Lung (tissue), 12 donors: ENCODE results near the gene PKIB. TPM values are rescaled to one million over a fixed set of nuclear protein-coding genes. Genes with fewer than 3 reads are reported as not detected.

Experiments
- ATAC-seq: fragments of 200-7000 bp; cut with Tn5 transposase; one replicate; pipeline ENCODE4 v1.9.1; 2020; ENCODE audit warnings: moderate number of reproducible peaks; ENCODE audit not compliant: insufficient read depth, low FRiP score
- DNase-seq, 3 donors: peaks; one replicate each; pipeline ENCODE4 v3.0.0-alpha.2; 2013 to 2017
- H3K27ac ChIP-seq, 2 donors: one replicate each; pipeline ENCODE4 v1.5.1; 2013; ENCODE audit warnings: mild to moderate bottlenecking in 2 of 2, moderate library complexity in 2 of 2, control low read depth in 1 of 2, inconsistent platforms in 1 of 2, low read depth in 1 of 2, low read length in 1 of 2
- H3K27me3 ChIP-seq, 3 donors: one replicate each; pipeline ENCODE4 v1.5.1; 2013; ENCODE audit warnings: low read length in 2 of 3; ENCODE audit not compliant: control insufficient read depth in 3 of 3, insufficient read depth in 3 of 3
- H3K36me3 ChIP-seq, 4 donors: one replicate each; pipeline ENCODE4 v1.5.1; 2013; ENCODE audit warnings: low read length in 4 of 4, mild to moderate bottlenecking in 1 of 4, moderate library complexity in 1 of 4; ENCODE audit not compliant: control insufficient read depth in 4 of 4, insufficient read depth in 4 of 4
- H3K4me1 ChIP-seq, 5 donors: one replicate each; pipeline ENCODE4 v1.5.1; 2013; ENCODE audit warnings: low read length in 5 of 5, mild to moderate bottlenecking in 2 of 5, moderate library complexity in 1 of 5; ENCODE audit not compliant: control insufficient read depth in 5 of 5, insufficient read depth in 5 of 5
- H3K4me3 ChIP-seq: one replicate; pipeline ENCODE4 v1.5.1; 2013; ENCODE audit warnings: mild to moderate bottlenecking, control low read depth, moderate library complexity
- H3K9ac ChIP-seq, 2 donors: one replicate each; pipeline ENCODE4 v1.5.1; 2013; ENCODE audit warnings: low read length in 2 of 2, control low read depth in 1 of 2; ENCODE audit not compliant: insufficient read depth in 1 of 2
- H3K9me3 ChIP-seq, 4 donors: one replicate each; pipeline ENCODE4 v1.5.1; 2013; ENCODE audit warnings: low read length in 3 of 4, mild to moderate bottlenecking in 1 of 4, moderate library complexity in 1 of 4; ENCODE audit not compliant: control insufficient read depth in 4 of 4, insufficient read depth in 3 of 4
- WGBS, 2 donors: extraction: QIAGEN DNeasy Blood & Tissue Kit; methylation state at CpG; one replicate each; pipeline ENCODE4 v1.1.7; 2013; 5-methylcytosine and 5-hydroxymethylcytosine counted together
- polyA plus RNA-seq, 2 donors: library from polyadenylated mRNA; stranded (reverse); fragments of 200-250 nt; gene quantifications; one replicate each; pipeline ENCODE4 v1.2.1, GENCODE V29; 2013
- total RNA-seq, 2 donors: library from RNA; depleted of rRNA in 1 of 2; stranded (reverse); fragments of >200 nt in 1 of 2; gene quantifications; one replicate each; pipeline ENCODE4 v1.2.1, GENCODE V29; 2014 to 2021
- TF ChIP-seq, protein P1 (sequence below): IDR thresholded peaks from 2 replicates; pipeline ENCODE4 v1.5.1; 2012; ENCODE audit warnings: mild to moderate bottlenecking; ENCODE audit errors: control extremely low read depth, extremely low read depth
- donor health status: control.
- donor health status: control.
- donor health status: Bipolar disorder and iron deficiency.
- donor health status: healthy.
- donor health status: DM: yes; HTN: yes; CAD: no.

The PKIB gene
- total and polyA plus RNA-seq, 4 donors = 3.0 to 7.4 (median 4.9) TPM

- Histone ChIP-seq H3K9me3 (no peaks in the 10 kb centered on the region), H3K4me3 (no peak overlapping the region), H3K27me3 (no peaks in the 10 kb centered on the region), H3K36me3 (no peaks in the 10 kb centered on the region), H3K9ac (no peak overlapping the region), H3K27ac (no peak overlapping the region), H3K4me1 (no peaks in the 10 kb centered on the region)
- TF ChIP-seq, protein P1, sequence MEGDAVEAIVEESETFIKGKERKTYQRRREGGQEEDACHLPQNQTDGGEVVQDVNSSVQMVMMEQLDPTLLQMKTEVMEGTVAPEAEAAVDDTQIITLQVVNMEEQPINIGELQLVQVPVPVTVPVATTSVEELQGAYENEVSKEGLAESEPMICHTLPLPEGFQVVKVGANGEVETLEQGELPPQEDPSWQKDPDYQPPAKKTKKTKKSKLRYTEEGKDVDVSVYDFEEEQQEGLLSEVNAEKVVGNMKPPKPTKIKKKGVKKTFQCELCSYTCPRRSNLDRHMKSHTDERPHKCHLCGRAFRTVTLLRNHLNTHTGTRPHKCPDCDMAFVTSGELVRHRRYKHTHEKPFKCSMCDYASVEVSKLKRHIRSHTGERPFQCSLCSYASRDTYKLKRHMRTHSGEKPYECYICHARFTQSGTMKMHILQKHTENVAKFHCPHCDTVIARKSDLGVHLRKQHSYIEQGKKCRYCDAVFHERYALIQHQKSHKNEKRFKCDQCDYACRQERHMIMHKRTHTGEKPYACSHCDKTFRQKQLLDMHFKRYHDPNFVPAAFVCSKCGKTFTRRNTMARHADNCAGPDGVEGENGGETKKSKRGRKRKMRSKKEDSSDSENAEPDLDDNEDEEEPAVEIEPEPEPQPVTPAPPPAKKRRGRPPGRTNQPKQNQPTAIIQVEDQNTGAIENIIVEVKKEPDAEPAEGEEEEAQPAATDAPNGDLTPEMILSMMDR = no peak
- ATAC-seq (no peak), DNase-seq (no peak)
- 89 to 96% methylated on average over 3 of the region's 3 CpGs for WGBS, 2 donors
These were observed 59.7 kb downstream of the PKIB start for GRCh38 chr6:122669868-122670267.

- no peak overlapping the region for H3K4me3 ChIP-seq
- WGBS, 2 donors = 48 to 66% methylated on average over 2 of the region's 2 CpGs
- H3K9ac ChIP-seq = no peak overlapping the region
- no peaks in the 10 kb centered on the region for H3K27me3 ChIP-seq
- H3K4me1 ChIP-seq = no peaks in the 10 kb centered on the region
- H3K9me3 ChIP-seq = peaks cover 0 to 1% (median 0%) of the 10 kb centered on the region in 4 donors
- TF ChIP-seq, protein P1 = no peak
- no peak overlapping the region for H3K27ac ChIP-seq
- no peak for DNase-seq
- ATAC-seq = no peak
- no peaks in the 10 kb centered on the region for H3K36me3 ChIP-seq
These were observed 61.0 kb downstream of the PKIB start for GRCh38 chr6:122671251-122671650.

- WGBS, 2 donors = 74 to 90% methylated on average over 1 of the region's 1 CpG
- DNase-seq (no peak), ATAC-seq (no peak)
- Histone ChIP-seq H3K9ac (no peak overlapping the region), H3K4me1 (no peaks in the 10 kb centered on the region), H3K27ac (no peak overlapping the region), H3K4me3 (no peak overlapping the region), H3K27me3 (no peaks in the 10 kb centered on the region), H3K36me3 (no peaks in the 10 kb centered on the region), H3K9me3 (peaks cover 0 to 1% (median 0%) of the 10 kb centered on the region in 4 donors)
- TF ChIP-seq, protein P1 = no peak
These were observed 63.2 kb downstream of the PKIB start for GRCh38 chr6:122673343-122673961.

DNA sequence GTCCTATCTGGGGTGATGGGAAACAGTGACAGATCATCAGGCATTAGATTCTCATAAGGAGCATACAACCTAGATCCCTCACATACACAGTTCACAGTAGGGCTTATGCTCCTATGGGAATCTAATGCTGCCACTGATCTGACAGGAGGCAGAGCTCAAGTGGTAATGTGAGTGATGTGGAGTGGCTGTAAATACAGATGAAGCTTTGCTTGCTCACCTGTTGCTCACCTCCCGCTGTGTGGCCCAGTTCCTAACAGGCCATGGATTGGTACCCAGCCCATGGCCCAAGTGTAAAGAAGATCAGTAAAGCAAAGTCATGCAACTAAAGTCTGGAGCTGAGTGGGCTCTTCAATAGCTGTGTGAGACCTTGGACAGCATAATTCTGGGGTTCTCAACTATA lies 65.9 kb downstream of the PKIB start:
- TF ChIP-seq, protein P1 = no peak
- ATAC-seq = no peak
- H3K9me3 ChIP-seq = peaks cover 0 to 1% (median 0%) of the 10 kb centered on the region in 4 donors
- H3K27me3 ChIP-seq = no peaks in the 10 kb centered on the region
- H3K9ac ChIP-seq = no peak overlapping the region
- 94 to 95% methylated on average over 1 of the region's 1 CpG for WGBS, 2 donors
- no peaks in the 10 kb centered on the region for H3K36me3 ChIP-seq
- no peak for DNase-seq
- no peaks in the 10 kb centered on the region for H3K4me1 ChIP-seq
- no peak overlapping the region for H3K4me3 ChIP-seq
- H3K27ac ChIP-seq = no peak overlapping the region
